Effector CD8-positive, alpha-beta T cell (primary cell): ENCODE measurements around the gene GIPC2.
A peak's percentile ranks its signal among the peaks of the same experiment; 100 is the strongest.
"Not testable (repeated sequence)": the region's sequence is repeated elsewhere in the genome, so short reads cannot be mapped to it uniquely, and the experiment has no call there.

Experiments used
- DNase-seq: peaks from one replicate; lab custom pipeline; 2025; lab: John Stamatoyannopoulos, UW
- total RNA-seq, 4 experiments: gene quantifications; one replicate each; lab custom pipeline; 2026; lab: John Stamatoyannopoulos, UW

Gene GIPC2
- total RNA-seq = 0 to 1.8 (median 0.19) reads per million in 4 experiments

GRCh38 chr1:78045926-78046778 is at the start of gene GIPC2:
Gene GIPC2 (plus strand): TSS chr1:78045966. CDS start chr1:78046095, 129 bp downstream.
- DNase-seq = no peak

GRCh38 chr1:77996734-77997133 is 49.0 kb upstream of the GIPC2 start:
- no peak for DNase-seq

GRCh38 chr1:78000536-78000935 is 45.2 kb upstream of the GIPC2 start:
- not testable (repeated sequence) for DNase-seq

GRCh38 chr1:78003070-78003746 is 42.6 kb upstream of the GIPC2 start:
- no peak for DNase-seq

- peak; percentile 24 for DNase-seq
Observed at GRCh38 chr1:78003882-78004718, 41.7 kb upstream of the GIPC2 start.

- DNase-seq = peak; percentile 43
Observed at GRCh38 chr1:78004719-78005447, 40.9 kb upstream of the GIPC2 start, which contains the start of gene DNAJB4. Gene DNAJB4 (plus strand): TSS chr1:78004939. CDS start chr1:78005111, 172 bp downstream.

- DNase-seq = no peak
Observed at GRCh38 chr1:78005448-78005722, 40.4 kb upstream of the GIPC2 start.

GRCh38 chr1:78005755-78006154 is 40.0 kb upstream of the GIPC2 start:
- no peak for DNase-seq

- no peak for DNase-seq
Observed at GRCh38 chr1:78006521-78006920, 39.2 kb upstream of the GIPC2 start.

- DNase-seq = no peak
Observed at GRCh38 chr1:78007677-78008341, 38.0 kb upstream of the GIPC2 start.

- no peak for DNase-seq
Observed at GRCh38 chr1:78009276-78009675, 36.5 kb upstream of the GIPC2 start.

GRCh38 chr1:78009836-78010235 is 35.9 kb upstream of the GIPC2 start:
- DNase-seq = no peak

- DNase-seq = no peak
Observed at GRCh38 chr1:78011050-78011449, 34.7 kb upstream of the GIPC2 start.

GRCh38 chr1:78015148-78015547 is 30.6 kb upstream of the GIPC2 start:
- no peak for DNase-seq

GRCh38 chr1:78019024-78019423 is 26.7 kb upstream of the GIPC2 start:
- no peak for DNase-seq

GRCh38 chr1:78021134-78021533 is 24.6 kb upstream of the GIPC2 start:
- DNase-seq = not testable (repeated sequence)

GRCh38 chr1:78029793-78030192 is 16.0 kb upstream of the GIPC2 start:
- no peak for DNase-seq

- no peak for DNase-seq
Observed at GRCh38 chr1:78032996-78033796, 12.6 kb upstream of the GIPC2 start.

GRCh38 chr1:78033797-78034172 is 12.0 kb upstream of the GIPC2 start:
- DNase-seq = no peak

GRCh38 chr1:78035121-78035520 is 10.6 kb upstream of the GIPC2 start:
- DNase-seq = no peak
